PC-3 (cell line): ENCODE measurements around the gene RHBDD1. TPM values are rescaled to one million over a fixed set of nuclear protein-coding genes. Genes with fewer than 3 reads are reported as not detected.

Source experiments
- ATAC-seq: fragments of 200-7000 bp; cut with Tn5 transposase; 2 replicates; pipeline ENCODE4 v1.9.1; 2020; ENCODE audit warnings: mild to moderate bottlenecking, moderate library complexity
- BruUV-seq: library from RNA; stranded (reverse); fragments of 400-500 nt; replicated peaks from 2 replicates; lab custom pipeline; 2021; lab: Mats Ljungman, UMichigan
- CTCF ChIA-PET: fragments of 300-600 bp; sonication (Branson Sonifier 250); formaldehyde crosslinking; loops from one replicate; lab custom pipeline; 2022; ENCODE audit warnings: antibody characterized with exemption; lab: Charles Lee
- POLR2A ChIA-PET: fragments of 300-600 bp; sonication (Branson Sonifier 250); formaldehyde crosslinking; loops from one replicate; lab custom pipeline; 2022; ENCODE audit warnings: antibody characterized with exemption; ENCODE audit not compliant: unreplicated experiment; lab: Charles Lee
- DNase-seq: peaks from one replicate; pipeline ENCODE4 v3.0.0-alpha.2; 2015
- H2AFZ ChIP-seq: fragments of 300-600 bp; sonication (generic); 2 replicates; pipeline ENCODE4 v1.6.0; 2016; ENCODE audit warnings: antibody characterized with exemption, low read length
- H3F3A ChIP-seq: fragments of 300-600 bp; sonication (generic); one replicate; pipeline ENCODE4 v1.6.0; 2017; ENCODE audit warnings: antibody characterized with exemption, low read length, control low read depth, mild to moderate bottlenecking; ENCODE audit not compliant: unreplicated experiment
- H3K27ac ChIP-seq: fragments of 300-600 bp; sonication (generic); 2 replicates; pipeline ENCODE4 v1.5.1; 2016; ENCODE audit warnings: mild to moderate bottlenecking, low read length
- H3K27me3 ChIP-seq: fragments of 300-600 bp; sonication (generic); 2 replicates; pipeline ENCODE4 v1.6.1; 2016; ENCODE audit warnings: low read length, mixed read lengths
- H3K36me3 ChIP-seq: fragments of 300-600 bp; sonication (generic); 2 replicates; pipeline ENCODE4 v1.6.1; 2016; ENCODE audit warnings: low read depth, mixed run types, low read length, mixed read lengths
- H3K4me1 ChIP-seq: fragments of 300-600 bp; sonication (generic); 2 replicates; pipeline ENCODE4 v1.5.1; 2016; ENCODE audit warnings: low read length; ENCODE audit not compliant: insufficient read depth
- H3K4me2 ChIP-seq: fragments of 300-600 bp; sonication (generic); 2 replicates; pipeline ENCODE4 v1.6.0; 2016; ENCODE audit warnings: low read length
- H3K4me3 ChIP-seq: fragments of 300-600 bp; sonication (generic); 2 replicates; pipeline ENCODE4 v1.5.1; 2016; ENCODE audit warnings: mild to moderate bottlenecking, low read length, mixed read lengths
- H3K79me2 ChIP-seq: fragments of 300-600 bp; sonication (generic); 2 replicates; pipeline ENCODE4 v1.6.1; 2017; ENCODE audit warnings: low read length, mixed read lengths
- H3K9ac ChIP-seq: fragments of 300-600 bp; sonication (generic); 2 replicates; pipeline ENCODE4 v1.6.0; 2016; ENCODE audit warnings: mild to moderate bottlenecking, low read length
- H3K9me2 ChIP-seq: fragments of 300-600 bp; sonication (generic); replicated peaks from 2 replicates; pipeline ENCODE4 v1.6.1; 2016; ENCODE audit warnings: mixed run types, low read length, mixed read lengths
- H3K9me3 ChIP-seq: fragments of 300-600 bp; sonication (generic); 2 replicates; pipeline ENCODE4 v1.6.1; 2016; ENCODE audit warnings: low read length, mixed read lengths
- H4K20me1 ChIP-seq: fragments of 300-600 bp; sonication (generic); 2 replicates; pipeline ENCODE4 v1.6.1; 2016; ENCODE audit warnings: low read length, mixed read lengths
- EZH2 ChIP-seq: fragments of 300-600 bp; sonication (generic); IDR thresholded peaks from one replicate; pipeline ENCODE4 v1.6.1; 2017; ENCODE audit warnings: antibody characterized with exemption, mild to moderate bottlenecking, low read length; ENCODE audit not compliant: unreplicated experiment
- EZH2phosphoT487 ChIP-seq: fragments of 300-600 bp; sonication (generic); IDR thresholded peaks from 2 replicates; pipeline ENCODE4 v1.6.1; 2018; ENCODE audit warnings: mild to moderate bottlenecking, antibody characterized with exemption, low read length, borderline replicate concordance
- intact Hi-C: fragments of 100-400 bp; cut with micrococcal nuclease; formaldehyde crosslinking; loops from 2 replicates; pipeline ENCODE4 v1.9.0; 2023
- total RNA-seq: library from RNA; depleted of rRNA; stranded (reverse); fragments of >200 nt; gene quantifications from 2 replicates; pipeline ENCODE4 v1.2.3, GENCODE V29; 2014
- TF ChIP-seq, protein P1 (sequence below): fragments of 300-600 bp; sonication (generic); conservative IDR thresholded peaks from 2 replicates; pipeline ENCODE4 v1.5.1; 2017; ENCODE audit warnings: antibody characterized with exemption, low read depth, mild to moderate bottlenecking, low read length

The RHBDD1 gene
- total RNA-seq, 1 experiment from 2014 or later = 9.1 TPM

- Histone ChIP-seq H2AFZ (no peak overlapping the region), H3K9me2 (no peaks in the 10 kb centered on the region), H4K20me1 (no peaks in the 10 kb centered on the region), H3F3A (no peaks in the 10 kb centered on the region), H3K79me2 (no peaks in the 10 kb centered on the region), H3K27ac (no peak overlapping the region), H3K4me2 (no peak overlapping the region), H3K4me1 (peaks cover 8% of the 10 kb centered on the region; the same call in 1 of the 2 replicates), H3K4me3 (no peak overlapping the region), H3K27me3 (no peaks in the 10 kb centered on the region), H3K9ac (no peak overlapping the region), H3K9me3 (no peaks in the 10 kb centered on the region), H3K36me3 (no peaks in the 10 kb centered on the region)
- no peak for DNase-seq
- POLR2A ChIA-PET = no interaction called here
- CTCF ChIA-PET = no interaction called here
- TF ChIP-seq EZH2 (no peak), EZH2phosphoT487 (no peak)
- TF ChIP-seq, protein P1, sequence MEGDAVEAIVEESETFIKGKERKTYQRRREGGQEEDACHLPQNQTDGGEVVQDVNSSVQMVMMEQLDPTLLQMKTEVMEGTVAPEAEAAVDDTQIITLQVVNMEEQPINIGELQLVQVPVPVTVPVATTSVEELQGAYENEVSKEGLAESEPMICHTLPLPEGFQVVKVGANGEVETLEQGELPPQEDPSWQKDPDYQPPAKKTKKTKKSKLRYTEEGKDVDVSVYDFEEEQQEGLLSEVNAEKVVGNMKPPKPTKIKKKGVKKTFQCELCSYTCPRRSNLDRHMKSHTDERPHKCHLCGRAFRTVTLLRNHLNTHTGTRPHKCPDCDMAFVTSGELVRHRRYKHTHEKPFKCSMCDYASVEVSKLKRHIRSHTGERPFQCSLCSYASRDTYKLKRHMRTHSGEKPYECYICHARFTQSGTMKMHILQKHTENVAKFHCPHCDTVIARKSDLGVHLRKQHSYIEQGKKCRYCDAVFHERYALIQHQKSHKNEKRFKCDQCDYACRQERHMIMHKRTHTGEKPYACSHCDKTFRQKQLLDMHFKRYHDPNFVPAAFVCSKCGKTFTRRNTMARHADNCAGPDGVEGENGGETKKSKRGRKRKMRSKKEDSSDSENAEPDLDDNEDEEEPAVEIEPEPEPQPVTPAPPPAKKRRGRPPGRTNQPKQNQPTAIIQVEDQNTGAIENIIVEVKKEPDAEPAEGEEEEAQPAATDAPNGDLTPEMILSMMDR = no peak
- no TSS peak for BruUV-seq
- no peak for ATAC-seq
- intact Hi-C loops = no loop called here
These were observed 80.0 kb downstream of the RHBDD1 start for GRCh38 chr2:226915846-226916360.

DNA sequence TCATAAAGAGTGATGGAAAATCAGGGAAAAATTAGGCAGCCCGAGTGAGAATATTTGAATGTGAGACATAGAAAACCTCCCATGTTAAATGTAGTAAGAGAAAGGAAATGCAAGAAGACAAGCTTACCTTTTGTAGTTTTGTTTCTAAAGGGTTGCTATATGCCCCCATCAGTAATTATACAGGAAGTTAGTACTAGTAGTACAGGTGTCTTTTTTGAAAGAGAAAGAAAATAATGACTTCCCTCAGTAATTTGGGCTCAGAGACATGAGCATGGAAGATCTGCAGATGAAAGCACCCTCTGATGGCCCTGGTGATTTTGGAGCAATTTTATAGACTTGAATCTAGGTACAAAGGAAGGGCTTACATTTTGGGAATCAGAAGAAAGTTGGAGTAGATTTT, 80.8 kb downstream of the RHBDD1 start:
- no peak overlapping the region for H3K9ac ChIP-seq
- H3K9me2 ChIP-seq = no peaks in the 10 kb centered on the region
- H3K4me1 ChIP-seq = peaks cover 5% of the 10 kb centered on the region; the same call in 1 of the 2 replicates
- TF ChIP-seq EZH2phosphoT487 (no peak), EZH2 (no peak)
- TF ChIP-seq, protein P1 = no peak
- H4K20me1 ChIP-seq = no peaks in the 10 kb centered on the region
- BruUV-seq = no TSS peak
- H3F3A ChIP-seq = no peaks in the 10 kb centered on the region
- no peak for DNase-seq
- H3K36me3 ChIP-seq = no peaks in the 10 kb centered on the region
- H3K27me3 ChIP-seq = no peaks in the 10 kb centered on the region
- no peak overlapping the region for H2AFZ ChIP-seq
- no peaks in the 10 kb centered on the region for H3K9me3 ChIP-seq
- H3K4me2 ChIP-seq = no peak overlapping the region
- no peak for ATAC-seq
- H3K79me2 ChIP-seq = no peaks in the 10 kb centered on the region
- H3K27ac ChIP-seq = no peak overlapping the region
- no peak overlapping the region for H3K4me3 ChIP-seq
- ChIA-PET CTCF (no interaction called here), POLR2A (no interaction called here)
- intact Hi-C loops = no loop called here

GRCh38 chr2:226932443-226932842, 96.6 kb downstream of the RHBDD1 start:
- ChIA-PET POLR2A (no interaction called here), CTCF (no interaction called here)
- ATAC-seq (no peak), DNase-seq (no peak)
- Histone ChIP-seq H2AFZ (no peak overlapping the region), H3K4me2 (no peak overlapping the region), H3K27me3 (no peaks in the 10 kb centered on the region), H3K27ac (no peak overlapping the region), H3K79me2 (no peaks in the 10 kb centered on the region), H3K9ac (no peak overlapping the region), H3K36me3 (no peaks in the 10 kb centered on the region), H4K20me1 (no peaks in the 10 kb centered on the region), H3K9me3 (no peaks in the 10 kb centered on the region), H3F3A (no peaks in the 10 kb centered on the region), H3K9me2 (no peaks in the 10 kb centered on the region), H3K4me1 (no peaks in the 10 kb centered on the region), H3K4me3 (no peak overlapping the region)
- no TSS peak for BruUV-seq
- intact Hi-C loops = no loop called here
- no peak for TF ChIP-seq EZH2
- TF ChIP-seq, protein P1 = no peak
- TF ChIP-seq EZH2phosphoT487 = no peak
